Transverse colon (tissue), 3 donors: ENCODE measurements around the gene AGRN.

ENCODE experiments used
- CTCF ChIP-seq, 5 experiments: fragments of 200-600 bp in 3 of 5; fragments of 450-650 bp in 2 of 5; sonication (generic) in 3 of 5; IDR thresholded peaks; 1 replicate in 2 of 5; 2 replicates in 3 of 5; pipeline ENCODE4 v1.5.1; 2016 to 2017; ENCODE audit warnings: antibody characterized with exemption in 5 of 5, inconsistent platforms in 3 of 5, mild to moderate bottlenecking in 2 of 5, moderate library complexity in 1 of 5
- POLR2A ChIP-seq: fragments of 450-650 bp; IDR thresholded peaks from one replicate; pipeline ENCODE4 v1.6.1; 2016; ENCODE audit warnings: antibody characterized with exemption, mild to moderate bottlenecking, moderate library complexity

GRCh38 chr1:1046243-1046642 is 26.3 kb downstream of the AGRN start:
- TF ChIP-seq CTCF (IDR thresholded peaks at IDR 0.05) (no peak), POLR2A (no peak)
